SK-N-SH treated with all-trans-retinoic acid at 6 μM for 48 hours (cell line): ENCODE results near the gene RAC3.

ENCODE experiments used
- BACH2 ChIP-seq: fragments of 250-450 bp; sonication (Bioruptor Pico); IDR thresholded peaks from 2 replicates; pipeline ENCODE4 v1.9.0; 2021; ENCODE audit warnings: mild to moderate bottlenecking, borderline replicate concordance
- RARB ChIP-seq: fragments of 250-450 bp; sonication (Bioruptor Pico); IDR thresholded peaks from 2 replicates; pipeline ENCODE4 v1.8.0; 2021; ENCODE audit warnings: mild to moderate bottlenecking, moderate library complexity
- TOX ChIP-seq: fragments of 250-450 bp; sonication (Bioruptor Pico); IDR thresholded peaks from 2 replicates; pipeline ENCODE4 v1.8.0; 2021; ENCODE audit warnings: mild to moderate bottlenecking, moderate library complexity, borderline replicate concordance
- ZC3H10 ChIP-seq: fragments of 250-450 bp; sonication (Bioruptor Pico); IDR thresholded peaks from 2 replicates; pipeline ENCODE4 v1.5.1; 2021; ENCODE audit warnings: mild to moderate bottlenecking, moderate library complexity
- ZFP3 ChIP-seq: fragments of 250-450 bp; sonication (Bioruptor Pico); IDR thresholded peaks from 2 replicates; pipeline ENCODE4 v1.5.0; 2020; ENCODE audit warnings: mild to moderate bottlenecking, moderate library complexity
- ZFP30 ChIP-seq: fragments of 450-650 bp; formaldehyde crosslinking; IDR thresholded peaks from 2 replicates; pipeline ENCODE4 v1.5.0; 2022; ENCODE audit warnings: mild to moderate bottlenecking, moderate library complexity
- TF ChIP-seq, protein P1 (sequence below): fragments of 250-450 bp; sonication (Bioruptor Pico); IDR thresholded peaks from 2 replicates; pipeline ENCODE4 v1.5.1; 2020; ENCODE audit warnings: low read depth, mild to moderate bottlenecking, moderate library complexity
- TF ChIP-seq, protein P2 (sequence below): fragments of 250-450 bp; sonication (Bioruptor Pico); IDR thresholded peaks from 2 replicates; pipeline ENCODE4 v1.8.0; 2020; ENCODE audit warnings: mild to moderate bottlenecking, moderate library complexity, borderline replicate concordance
- TF ChIP-seq, protein P3 (sequence below): fragments of 250-450 bp; sonication (Bioruptor Pico); IDR thresholded peaks from 2 replicates; pipeline ENCODE4 v1.5.1; 2021; ENCODE audit warnings: mild to moderate bottlenecking, moderate library complexity

DNA sequence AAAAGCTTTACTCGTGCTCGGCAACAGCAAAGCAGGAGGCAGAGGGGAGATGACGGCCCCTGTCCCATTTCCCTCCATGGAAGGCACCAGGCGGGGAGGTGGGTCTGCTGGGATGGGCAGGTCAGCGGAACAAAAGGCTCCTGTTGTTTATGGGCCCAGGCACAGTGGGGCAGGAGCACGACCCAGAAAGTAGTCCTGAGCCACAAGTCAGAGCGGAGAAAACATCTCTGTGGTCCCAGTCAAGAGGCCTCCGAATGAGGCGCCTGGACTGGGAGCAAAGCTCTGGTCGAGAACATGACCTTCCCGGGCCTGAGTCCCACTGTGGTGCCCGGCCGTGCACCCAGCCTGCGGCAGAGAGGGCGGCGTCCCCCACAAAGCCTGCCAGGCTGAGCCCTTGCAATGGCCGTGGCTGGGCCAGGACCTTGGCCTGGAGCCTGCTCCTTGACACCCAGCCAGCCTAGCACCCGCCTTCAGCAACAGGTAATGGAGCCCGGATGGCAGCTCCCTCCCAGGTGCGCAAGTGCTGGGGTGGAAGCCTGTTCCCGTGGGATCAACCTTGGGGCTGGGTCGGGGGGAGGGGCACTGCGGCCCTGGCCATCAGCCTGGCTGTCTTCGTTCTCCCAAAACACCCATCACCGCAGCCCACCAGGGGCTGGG lies 16.6 kb downstream of the RAC3 start:
- TF ChIP-seq, protein P1, sequence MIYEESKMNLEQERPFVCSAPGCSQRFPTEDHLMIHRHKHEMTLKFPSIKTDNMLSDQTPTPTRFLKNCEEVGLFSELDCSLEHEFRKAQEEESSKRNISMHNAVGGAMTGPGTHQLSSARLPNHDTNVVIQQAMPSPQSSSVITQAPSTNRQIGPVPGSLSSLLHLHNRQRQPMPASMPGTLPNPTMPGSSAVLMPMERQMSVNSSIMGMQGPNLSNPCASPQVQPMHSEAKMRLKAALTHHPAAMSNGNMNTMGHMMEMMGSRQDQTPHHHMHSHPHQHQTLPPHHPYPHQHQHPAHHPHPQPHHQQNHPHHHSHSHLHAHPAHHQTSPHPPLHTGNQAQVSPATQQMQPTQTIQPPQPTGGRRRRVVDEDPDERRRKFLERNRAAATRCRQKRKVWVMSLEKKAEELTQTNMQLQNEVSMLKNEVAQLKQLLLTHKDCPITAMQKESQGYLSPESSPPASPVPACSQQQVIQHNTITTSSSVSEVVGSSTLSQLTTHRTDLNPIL (CRISPR knock-in tag), result no peak
- TF ChIP-seq TOX (CRISPR knock-in tag) (no peak), RARB (no peak), BACH2 (CRISPR knock-in tag) (no peak), ZFP30 (no peak), ZFP3 (CRISPR knock-in tag) (no peak), ZC3H10 (no peak)
- TF ChIP-seq, protein P2, sequence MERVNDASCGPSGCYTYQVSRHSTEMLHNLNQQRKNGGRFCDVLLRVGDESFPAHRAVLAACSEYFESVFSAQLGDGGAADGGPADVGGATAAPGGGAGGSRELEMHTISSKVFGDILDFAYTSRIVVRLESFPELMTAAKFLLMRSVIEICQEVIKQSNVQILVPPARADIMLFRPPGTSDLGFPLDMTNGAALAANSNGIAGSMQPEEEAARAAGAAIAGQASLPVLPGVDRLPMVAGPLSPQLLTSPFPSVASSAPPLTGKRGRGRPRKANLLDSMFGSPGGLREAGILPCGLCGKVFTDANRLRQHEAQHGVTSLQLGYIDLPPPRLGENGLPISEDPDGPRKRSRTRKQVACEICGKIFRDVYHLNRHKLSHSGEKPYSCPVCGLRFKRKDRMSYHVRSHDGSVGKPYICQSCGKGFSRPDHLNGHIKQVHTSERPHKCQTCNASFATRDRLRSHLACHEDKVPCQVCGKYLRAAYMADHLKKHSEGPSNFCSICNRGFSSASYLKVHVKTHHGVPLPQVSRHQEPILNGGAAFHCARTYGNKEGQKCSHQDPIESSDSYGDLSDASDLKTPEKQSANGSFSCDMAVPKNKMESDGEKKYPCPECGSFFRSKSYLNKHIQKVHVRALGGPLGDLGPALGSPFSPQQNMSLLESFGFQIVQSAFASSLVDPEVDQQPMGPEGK (CRISPR knock-in tag), result no peak
- TF ChIP-seq, protein P3, sequence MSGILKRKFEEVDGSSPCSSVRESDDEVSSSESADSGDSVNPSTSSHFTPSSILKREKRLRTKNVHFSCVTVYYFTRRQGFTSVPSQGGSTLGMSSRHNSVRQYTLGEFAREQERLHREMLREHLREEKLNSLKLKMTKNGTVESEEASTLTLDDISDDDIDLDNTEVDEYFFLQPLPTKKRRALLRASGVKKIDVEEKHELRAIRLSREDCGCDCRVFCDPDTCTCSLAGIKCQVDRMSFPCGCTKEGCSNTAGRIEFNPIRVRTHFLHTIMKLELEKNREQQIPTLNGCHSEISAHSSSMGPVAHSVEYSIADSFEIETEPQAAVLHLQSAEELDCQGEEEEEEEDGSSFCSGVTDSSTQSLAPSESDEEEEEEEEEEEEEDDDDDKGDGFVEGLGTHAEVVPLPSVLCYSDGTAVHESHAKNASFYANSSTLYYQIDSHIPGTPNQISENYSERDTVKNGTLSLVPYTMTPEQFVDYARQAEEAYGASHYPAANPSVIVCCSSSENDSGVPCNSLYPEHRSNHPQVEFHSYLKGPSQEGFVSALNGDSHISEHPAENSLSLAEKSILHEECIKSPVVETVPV, result no peak
